SK-N-DZ (cell line): ENCODE data around the gene COX5B.
A peak's percentile ranks its signal among the peaks of the same experiment; 100 is the strongest.
"Not testable (repeated sequence)": the region's sequence is repeated elsewhere in the genome, so short reads cannot be mapped to it uniquely, and the experiment has no call there.

ENCODE experiments used
- DNase-seq: peaks from one replicate; pipeline ENCODE4 v3.0.0-alpha.2; 2015; ENCODE audit warnings: low spot score
- small RNA-seq, 2 experiments: library from RNA; depleted of rRNA; stranded (forward); fragments of <200 nt; gene quantifications; one replicate each; pipeline ENCODE3, GENCODE V24; 2014

The COX5B gene

DNA sequence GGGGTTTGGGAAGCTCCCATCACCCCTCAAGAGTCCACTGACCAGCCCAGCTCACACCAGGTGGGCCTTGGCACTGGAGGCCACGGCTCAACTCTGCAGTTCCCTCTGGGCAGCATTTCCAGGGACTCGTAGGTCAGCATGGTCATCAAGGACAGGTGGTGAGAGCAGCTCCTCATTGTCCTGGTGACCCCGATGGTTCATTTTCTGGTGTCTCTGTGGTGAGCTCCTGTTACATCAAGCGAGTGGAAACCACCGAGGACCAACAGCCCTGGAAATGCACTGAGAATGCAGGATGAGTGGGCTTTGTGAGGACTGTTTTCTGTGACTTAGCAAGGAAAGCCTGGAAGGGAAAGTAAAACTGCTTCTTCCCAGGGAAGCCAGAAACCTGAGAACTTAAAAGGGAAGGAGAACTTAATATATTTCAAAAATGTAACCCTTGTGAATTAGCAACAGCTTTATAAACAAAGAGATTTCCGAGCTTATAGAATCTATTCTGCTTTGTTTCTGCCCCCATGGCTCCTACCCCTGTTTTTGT lies 26.8 kb downstream of the COX5B start:
- not testable (repeated sequence) for DNase-seq

GRCh38 chr2:97673182-97673914 lies 27.5 kb downstream of the COX5B start:
- DNase-seq, result no peak

- no peak for DNase-seq
These were observed 28.0 kb downstream of the COX5B start for GRCh38 chr2:97673915-97674283.

DNA sequence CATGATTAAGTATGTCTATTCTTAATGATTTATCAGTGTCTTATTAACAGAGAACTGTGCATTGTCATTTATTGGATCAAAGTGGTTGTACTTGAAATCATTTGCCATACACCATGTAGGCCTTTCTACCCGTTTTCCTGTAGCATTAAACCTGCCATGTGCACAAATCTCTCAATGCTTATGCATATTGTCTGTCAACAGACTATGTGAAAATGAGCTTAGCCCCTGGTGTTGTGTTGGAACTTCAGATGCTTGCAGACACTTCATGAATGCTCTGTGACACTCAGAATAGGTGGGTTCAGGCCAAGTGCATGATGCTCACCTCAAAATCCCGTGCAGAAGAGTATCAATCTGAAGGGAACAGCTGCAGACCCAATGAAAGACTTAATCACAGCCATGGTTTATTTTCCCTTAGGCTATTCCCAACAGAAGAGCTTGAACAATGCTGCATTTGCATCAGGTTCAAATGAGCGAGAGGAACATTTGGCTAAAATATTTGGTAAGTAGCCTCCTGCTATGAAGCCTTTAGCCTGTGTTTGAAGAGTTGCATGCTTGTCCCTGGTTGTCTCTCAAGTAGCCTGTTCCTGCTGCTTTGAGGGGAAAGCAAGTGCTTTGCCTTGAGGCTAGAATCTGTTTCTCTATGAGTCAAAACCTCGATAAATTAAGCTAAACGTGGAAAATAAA lies 29.7 kb downstream of the COX5B start:
- DNase-seq, result no peak

DNA sequence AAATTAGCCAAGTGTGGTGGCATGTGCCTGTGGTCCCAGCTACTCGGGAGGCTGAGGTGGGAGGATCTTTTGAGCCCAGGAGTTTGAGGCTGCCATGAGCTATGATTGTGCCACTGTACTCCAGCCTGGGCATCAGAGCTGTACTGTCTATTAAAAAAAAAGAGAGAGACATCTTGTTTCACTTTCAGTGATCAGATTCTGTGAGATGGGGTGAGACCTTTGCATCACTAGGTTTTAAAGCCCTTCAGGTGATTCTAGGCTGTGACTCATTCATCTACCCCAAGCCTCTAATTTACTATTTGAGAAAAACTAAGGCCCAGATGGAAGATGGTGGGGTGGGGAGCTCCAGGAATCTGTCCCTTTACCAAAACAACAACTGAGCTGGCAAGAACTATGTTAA lies 30.8 kb downstream of the COX5B start:
- DNase-seq, result no peak

DNA sequence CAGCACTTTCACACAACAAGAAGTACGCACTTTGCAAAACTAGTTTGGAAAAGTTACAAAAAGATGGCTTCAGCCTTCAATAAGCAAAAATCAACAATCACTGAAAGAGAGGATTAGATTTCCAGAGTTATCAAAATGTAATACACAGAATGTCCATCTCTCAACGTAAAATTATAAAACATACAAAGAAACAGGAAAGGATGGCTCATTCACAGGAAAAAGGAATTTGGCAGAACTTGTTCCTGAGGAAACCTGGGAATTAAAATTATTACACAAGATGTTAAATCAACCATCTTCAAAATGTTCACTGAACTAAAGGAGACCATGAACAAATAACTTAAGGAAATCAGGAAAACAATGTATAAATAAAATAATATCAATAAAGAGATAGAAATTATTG lies 31.6 kb downstream of the COX5B start:
- no peak for DNase-seq

DNA sequence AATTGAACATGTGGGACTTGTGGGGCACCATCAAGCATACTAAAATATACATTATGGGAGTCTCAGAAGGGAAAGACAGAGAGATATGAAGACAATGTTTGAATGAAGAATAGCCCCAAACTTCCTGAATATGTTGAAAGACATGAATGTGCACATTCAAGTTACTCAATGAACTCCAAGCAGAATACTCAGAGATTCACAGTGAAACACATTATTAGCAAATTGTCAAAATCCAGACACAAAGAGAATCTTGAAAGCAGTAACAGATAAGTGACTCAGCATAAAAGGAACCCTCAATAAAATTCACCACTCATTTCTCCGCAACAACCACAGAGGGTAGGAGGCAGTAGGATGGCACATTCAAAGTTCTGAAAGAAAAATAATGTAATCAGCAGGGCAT lies 32.4 kb downstream of the COX5B start:
- no peak for DNase-seq

- not testable (repeated sequence) for DNase-seq
These were observed 41.4 kb downstream of the COX5B start for GRCh38 chr2:97687235-97687634.

DNA sequence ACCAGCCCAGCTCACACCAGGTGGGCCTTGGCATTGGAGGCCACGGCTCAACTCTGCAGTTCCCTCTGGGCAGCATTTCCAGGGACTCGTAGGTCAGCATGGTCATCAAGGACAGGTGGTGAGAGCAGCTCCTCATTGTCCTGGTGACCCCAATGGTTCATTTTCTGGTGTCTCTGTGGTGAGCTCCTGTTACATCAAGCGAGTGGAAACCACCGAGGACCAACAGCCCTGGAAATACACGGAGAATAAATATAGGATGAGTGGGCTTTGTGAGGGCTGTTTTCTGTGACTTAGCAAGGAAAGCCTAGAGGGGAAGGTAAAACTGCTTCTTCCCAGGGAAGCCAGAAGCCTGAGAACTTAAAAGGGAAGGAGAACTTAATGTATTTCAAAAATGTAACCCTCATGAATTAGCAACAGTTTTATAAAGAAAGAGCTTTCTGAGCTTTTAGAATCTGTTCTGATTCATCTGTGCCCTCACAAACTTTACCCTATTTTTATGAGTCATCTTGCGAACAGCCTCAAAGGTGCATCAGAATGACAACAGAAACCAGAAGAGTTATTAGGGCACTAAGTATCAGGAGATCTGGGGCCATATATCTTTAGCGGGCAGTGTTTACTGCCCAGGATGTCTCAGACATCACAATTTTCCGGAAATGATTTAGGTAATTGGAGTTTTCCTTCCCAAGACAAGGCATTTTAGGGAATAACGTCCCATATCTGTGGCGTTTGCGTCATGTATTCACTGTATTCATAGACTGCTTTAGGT lies 42.4 kb downstream of the COX5B start:
- no peak for DNase-seq

GRCh38 chr2:97691166-97691565 lies 45.3 kb downstream of the COX5B start:
- no peak for DNase-seq

DNA sequence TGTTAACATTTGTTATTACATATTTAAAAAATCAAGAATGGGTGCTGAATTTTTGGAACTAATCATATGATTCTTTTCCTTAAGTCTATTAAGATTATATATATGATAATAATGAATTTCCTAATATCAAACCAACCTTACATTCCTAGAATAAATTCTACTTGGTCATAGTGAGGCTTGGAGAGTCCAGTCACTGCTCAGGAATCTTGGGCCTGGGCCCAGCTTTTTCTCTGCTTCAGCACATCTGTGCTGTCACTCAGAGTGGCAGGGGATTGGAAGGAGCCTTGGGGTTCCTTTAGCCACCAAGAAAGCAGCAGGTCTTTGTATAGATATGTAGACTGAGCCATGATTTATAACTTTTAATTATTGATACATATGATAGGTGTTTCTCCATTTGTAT lies 47.6 kb downstream of the COX5B start:
- DNase-seq, result no peak

- no peak for DNase-seq
These were observed 49.9 kb downstream of the COX5B start for GRCh38 chr2:97695744-97696143.

DNA sequence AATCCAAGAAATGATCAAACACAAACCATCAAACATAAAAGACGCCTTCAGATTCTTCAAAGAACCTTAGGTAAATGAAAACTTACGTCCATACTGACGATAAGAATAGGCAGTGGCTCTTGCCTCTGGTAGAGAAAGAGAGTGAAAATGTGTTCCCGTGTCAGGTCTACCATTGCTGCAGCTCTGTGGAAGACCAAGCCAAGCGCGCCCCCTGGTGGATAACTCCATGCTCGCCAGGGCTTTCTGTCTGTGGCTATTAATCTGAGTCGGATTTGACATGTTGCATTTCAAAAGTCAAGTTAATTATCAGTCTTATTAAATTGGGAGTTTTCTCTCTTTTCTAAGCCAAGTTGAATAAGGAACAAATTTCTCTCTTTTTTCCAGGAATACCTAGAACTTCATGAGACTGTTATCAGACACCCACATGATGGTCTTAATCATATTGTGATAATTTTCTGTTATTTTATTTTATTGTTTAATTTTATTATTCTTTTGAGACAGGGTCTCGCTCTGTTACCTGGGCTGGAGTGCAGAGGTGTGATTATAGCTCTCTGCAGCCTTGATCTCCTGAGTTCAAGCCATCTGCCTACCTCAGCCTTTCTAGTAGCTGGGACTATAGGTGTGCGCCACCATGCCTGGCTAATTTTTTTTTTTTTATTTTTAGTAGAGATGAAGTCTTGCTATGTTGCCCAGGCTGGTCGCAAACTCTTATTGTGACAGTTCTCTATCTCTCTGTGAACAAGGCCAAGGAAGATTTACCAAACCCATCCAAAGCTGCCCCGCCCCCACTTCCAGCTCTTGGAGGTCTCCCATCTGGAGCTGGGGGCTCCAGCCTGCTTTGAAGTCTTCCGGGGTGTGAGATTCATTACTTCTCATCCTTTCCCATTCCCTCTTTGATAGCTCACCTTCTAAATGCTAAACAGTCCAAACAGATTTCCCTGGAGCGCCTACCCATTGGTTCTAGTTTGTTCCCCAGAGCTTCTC lies 51.7 kb downstream of the COX5B start:
- peak; percentile 77 for DNase-seq

Small RNA genes lying within 50 kb of the gene (small RNA-seq; reads per million reads assigned to genes)
- 0.42 to 0.53 reads per million in 2 experiments for gene RNU4-8P
